ENCODE measurements around the gene LRRFIP1.

LRRFIP1 gene

DNA sequence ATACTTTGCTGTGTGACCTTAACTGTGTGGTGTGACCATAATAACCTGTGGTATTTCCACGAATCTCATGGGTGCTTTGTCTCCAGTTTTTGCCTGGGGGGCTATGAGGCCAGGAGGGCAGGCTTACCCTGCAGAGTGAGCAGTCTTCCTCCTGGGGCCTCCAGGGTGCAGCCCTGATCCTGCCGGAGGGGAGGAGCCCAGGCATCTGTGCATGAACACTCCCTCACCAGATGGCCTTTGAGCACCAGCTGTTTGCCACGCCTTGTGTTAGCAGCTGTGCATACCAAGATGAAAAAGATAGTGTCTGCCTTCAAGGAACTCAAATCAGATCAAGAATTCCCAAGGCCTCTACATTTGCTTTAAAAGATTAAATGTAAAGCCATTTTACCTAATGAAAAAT is 96.2 kb downstream of the LRRFIP1 start:
- DNase-seq (ENCODE audit: low spot score) = no peak

DNA sequence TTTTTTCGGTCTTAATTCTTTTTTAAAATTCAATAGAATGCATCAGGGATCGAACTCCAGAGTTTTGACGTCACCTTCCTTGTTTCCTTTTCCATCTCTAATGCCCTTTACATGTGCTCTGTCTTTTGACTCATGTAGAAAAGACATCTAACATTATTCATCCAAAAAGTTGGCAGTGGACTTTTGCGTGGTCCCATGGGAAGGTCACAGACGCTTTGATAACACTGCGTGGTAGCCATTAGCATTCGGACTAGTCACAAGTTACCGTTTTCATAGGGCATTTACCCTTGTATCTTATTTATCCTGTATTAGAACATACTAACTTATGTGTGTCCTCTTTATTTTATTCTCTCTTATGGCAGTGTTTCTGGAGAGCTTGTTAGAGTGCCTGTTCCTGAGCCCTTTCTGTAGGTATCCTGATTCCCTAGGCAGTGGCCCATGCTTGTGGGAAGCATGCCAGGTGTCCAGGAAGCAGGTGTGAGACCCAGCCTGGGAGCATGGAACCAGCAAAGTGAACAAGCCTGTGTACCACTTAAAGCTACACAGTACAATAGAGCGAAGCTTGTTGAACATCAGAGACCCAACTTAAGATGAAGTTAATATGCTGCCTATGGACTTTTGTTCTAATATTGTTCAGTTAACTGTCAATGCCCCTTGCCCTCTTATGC is 97.6 kb downstream of the LRRFIP1 start:
- DNase-seq (ENCODE audit: low spot score) = no peak

DNA sequence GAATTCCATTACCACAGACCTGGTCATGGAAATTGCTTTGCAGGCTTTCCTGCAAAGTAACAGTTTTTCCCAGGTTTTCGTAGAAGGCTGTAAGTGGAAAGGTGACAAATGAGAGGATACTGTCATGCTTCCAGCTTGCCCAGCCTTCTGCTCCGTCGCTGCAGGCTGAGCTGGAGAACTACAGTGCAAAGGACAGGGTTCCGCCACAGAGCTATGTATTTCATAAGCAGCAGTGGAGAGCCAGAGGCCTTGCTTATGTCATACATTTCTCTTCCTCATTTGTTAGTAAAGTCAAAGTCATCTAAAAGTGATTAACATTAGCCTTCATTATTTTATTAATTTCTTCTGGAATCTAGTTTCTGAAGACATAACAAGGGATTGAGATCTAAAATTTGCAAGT is 98.3 kb downstream of the LRRFIP1 start:
- no peak for DNase-seq (ENCODE audit: low spot score)

DNA sequence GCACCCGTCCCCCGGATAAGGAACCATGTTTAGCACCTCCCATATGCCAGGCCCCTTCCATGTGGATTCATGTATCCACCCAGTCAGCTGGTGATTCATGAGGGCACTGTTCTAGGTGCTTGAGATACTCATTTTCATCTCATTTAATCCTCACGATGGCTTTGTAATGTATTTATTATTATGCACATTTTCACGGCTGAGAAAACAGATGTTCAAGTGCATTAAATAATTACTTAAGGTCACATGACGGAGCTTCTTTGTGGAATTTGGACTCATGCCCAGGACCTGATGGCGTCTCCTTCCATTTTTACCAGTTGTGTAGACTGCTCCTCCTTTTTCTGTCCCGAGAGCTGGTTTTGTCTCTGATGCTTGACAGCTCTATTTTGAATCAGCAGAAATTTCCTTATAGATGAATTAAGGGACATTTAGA is 99.0 kb downstream of the LRRFIP1 start:
- no peak for DNase-seq (ENCODE audit: low spot score)

DNA sequence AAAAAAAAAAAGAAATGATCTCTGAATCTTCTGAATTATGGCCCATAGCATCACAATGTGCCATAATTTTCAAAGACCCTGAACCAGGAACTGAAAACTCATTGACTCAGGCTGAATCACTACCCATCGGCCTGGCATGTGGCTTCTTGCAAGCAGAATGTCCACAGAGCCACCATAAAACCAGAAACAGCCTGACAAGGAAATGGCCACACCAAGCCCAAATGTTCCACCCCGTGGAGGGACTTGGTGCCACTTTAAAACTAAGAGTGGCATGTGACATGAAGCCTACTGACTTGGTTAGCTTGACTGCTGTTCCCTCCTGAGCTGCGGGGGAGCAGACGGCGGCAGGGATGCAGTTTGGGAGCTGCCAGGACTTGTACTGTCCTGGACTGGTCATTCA is 100.0 kb downstream of the LRRFIP1 start:
- DNase-seq (ENCODE audit: low spot score) = no peak

DNA sequence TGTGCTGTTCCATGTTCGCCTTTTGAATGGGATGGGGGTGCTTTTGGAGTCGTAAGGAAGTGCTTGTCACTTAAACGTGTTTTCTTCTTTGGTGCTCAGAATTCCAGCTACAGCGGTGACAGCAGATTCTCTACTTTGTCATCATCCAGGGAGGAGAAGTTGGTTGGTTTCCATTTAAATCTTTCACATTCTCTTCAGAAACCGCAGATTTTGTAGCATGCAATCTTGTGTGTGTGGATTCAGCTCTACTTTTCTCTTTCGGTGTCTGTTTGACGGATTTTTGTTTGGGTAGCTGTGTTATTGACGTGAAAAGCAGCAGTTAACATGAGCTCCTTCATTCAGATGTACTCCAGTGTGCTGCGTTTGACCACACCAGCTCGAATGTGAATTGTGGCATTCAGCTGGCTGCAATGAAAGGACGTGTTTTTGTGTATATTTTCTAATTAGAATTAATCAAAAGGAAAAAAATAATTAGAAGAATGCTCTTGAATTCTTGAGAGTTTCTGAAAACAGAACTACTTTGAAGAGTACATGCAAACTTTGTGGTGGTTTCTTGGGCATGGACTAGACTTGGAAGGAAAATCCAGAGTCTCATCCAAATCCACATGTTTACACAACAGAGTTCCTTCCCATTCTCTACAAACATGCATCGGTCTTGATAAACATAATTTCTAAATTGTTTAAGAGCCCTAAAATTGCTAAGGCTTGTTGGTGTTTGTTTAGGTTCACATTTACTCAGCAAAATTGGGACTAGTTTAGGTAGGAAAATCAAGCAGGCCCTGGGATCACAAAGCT is 102.5 kb downstream of the LRRFIP1 start:
- no peak for DNase-seq (ENCODE audit: low spot score)

DNA sequence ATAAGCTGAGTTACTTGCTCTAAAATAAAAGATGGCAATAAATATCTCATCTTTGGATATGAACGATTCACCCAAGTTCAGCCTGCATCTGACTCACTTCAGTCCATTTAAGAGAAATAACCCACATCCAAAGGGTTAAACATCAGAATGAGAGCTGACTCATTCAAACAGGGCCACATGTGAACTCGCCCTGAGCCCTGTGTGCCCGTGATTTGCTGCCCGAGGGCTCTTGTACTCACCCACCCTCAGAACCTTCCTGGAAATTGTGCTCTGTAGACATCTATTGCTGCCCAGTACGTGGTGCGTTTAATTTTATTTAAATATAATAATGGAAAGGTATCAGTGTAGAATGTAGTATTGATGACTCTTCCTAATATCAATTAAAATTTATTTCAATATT is 104.3 kb downstream of the LRRFIP1 start:
- DNase-seq (ENCODE audit: low spot score) = peak; percentile 88

DNA sequence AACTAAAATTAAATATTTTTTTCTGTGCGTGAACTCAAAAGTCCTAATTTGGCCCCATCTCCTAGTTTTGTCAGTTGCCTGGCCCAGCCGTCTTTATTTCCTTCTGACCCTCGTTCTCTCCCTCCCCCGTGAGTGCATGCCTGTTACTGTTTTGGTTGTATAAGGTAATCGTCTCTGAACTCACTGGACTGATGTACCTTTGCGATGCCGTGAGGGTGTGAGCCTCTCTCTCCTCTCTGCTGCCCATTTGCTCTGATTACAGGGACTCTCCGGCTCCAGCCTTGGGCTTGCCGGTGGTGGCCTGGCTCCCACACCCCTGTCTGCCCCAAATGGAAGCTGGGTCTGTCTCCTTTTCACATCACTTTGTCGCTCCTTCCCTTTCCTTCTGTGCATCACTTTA is 104.7 kb downstream of the LRRFIP1 start:
- no peak for DNase-seq (ENCODE audit: low spot score)

DNA sequence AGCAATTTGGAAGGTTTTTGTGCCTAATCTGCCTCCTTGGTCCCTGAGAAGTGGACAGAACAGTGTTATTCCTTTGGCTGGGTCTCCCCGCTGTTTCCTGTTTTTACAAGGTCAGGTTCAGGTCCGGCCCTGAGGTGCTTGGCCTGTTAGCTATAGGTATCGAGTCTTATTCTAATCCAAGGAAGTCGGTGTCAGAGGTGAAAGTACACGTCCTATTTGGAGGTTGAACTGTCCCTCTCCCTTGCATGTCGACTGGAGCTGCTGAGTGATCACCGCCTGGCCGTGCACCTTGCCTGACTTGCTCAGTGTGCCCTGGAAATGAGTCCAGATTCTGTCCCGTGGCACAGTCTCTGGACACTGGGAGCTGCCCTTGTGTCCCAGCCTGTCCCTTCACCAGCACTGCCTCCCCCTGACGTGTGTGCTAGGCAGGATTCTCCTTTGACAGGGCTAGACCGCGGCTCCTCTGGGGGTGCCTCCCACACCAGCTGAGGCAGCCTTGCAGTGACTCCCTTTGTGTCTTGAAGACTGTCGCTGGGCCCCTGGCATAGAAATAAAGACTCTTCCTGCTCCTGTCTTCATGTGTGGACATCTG is 105.5 kb downstream of the LRRFIP1 start:
- DNase-seq (ENCODE audit: low spot score) = no peak

DNA sequence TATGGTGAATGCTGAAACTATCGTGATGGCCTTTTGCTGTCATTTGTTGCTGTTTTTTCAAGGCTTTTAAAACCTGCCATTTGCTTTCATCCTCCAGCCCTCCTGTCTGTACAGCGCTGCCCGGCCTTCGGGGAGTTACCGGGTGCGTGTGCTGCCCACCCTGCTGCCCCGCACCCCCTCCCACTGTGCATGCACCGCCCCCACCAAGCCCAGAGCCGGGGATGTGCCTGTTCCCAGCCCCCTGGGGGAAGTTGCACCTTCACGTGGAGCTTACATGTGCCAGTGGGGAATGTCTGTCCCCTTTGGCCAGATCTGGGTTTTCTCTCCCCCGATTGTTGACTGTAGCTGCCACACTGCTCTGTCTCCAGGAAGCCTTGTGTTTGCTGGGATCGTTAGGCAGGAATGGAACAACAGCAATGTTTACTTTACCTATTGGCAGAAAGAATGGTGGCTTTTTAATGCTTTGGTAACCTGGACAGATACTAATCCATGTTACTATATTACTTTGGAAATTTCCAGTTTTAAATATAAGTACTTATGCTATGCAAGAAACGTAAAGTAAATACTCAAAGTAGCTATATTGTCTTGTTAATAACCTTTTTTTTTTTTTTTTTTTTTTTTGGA is 106.4 kb downstream of the LRRFIP1 start:
- no peak for DNase-seq (ENCODE audit: low spot score)

DNA sequence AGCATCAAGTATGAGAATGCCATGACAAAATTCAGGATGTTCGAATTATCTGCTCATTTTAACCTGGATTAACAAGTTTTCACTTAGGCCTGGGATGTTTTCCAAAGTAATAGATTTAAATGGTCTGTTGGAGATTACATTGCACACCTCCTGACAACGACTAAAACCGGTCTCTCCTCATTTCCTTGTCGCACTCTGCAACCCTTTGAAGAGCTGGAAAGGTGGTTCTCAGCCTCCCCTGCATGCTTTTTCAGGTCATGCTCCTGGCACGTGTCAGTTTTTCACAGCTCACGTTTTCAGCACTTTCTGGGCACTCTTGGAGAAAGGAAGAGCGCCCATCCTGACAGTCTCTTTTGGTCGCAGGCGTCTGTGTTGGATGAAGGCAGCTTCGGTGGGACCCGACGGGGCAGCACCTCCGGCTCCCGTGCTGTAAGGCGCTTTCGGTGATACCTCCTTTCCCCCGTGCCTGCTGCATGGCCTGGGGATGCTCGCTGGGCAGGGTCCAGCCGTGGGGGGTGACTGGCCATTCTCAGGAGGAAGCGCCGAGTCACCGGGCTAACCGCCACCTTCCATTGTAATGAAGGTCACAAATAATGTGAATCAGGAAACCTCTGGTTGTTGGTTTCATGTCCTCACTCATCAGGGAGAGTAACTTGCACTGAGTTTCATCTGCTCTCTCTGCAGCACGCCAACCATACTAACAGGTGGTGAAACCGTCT is 107.7 kb downstream of the LRRFIP1 start:
- no peak for DNase-seq (ENCODE audit: low spot score)

DNA sequence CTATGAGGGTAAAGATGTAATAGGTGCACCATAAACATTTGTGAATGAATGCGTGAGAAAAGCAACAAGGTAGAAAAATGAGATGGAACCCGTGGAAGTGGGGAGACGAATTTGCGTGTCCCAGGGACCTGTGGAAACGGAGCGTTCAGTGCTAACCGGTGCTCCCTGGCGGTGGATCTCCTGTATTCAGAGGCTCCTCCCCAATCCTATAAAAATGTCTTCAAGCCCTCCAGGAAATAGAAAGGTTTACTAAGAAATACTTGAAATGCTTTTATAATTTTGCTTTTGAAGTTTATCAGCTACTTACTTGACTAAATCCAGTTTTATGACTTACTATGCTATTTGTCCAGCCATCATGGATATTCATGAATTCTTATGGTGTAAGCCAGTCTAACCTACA is 108.4 kb downstream of the LRRFIP1 start:
- no peak for DNase-seq (ENCODE audit: low spot score)

DNA sequence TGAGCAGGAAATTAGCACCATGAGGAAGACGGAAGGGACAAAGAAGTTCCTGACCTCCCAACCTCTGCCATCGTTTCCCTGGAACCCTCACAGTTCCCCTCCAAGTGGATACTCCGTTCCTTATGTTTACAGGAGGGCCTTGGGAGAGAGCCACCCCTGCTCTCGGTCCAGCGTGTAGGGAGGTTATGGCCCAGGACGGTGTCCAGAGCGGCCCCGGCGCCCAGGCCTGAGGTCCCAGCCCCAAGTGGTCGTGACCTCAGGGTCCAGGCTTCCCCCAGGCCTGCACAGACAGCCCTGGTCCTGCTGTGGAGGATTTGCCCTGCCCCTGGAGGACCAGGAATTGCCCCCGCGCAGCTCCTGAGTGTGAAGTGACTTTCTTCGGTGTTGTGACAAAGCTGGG is 109.4 kb downstream of the LRRFIP1 start:
- no peak for DNase-seq (ENCODE audit: low spot score)

DNA sequence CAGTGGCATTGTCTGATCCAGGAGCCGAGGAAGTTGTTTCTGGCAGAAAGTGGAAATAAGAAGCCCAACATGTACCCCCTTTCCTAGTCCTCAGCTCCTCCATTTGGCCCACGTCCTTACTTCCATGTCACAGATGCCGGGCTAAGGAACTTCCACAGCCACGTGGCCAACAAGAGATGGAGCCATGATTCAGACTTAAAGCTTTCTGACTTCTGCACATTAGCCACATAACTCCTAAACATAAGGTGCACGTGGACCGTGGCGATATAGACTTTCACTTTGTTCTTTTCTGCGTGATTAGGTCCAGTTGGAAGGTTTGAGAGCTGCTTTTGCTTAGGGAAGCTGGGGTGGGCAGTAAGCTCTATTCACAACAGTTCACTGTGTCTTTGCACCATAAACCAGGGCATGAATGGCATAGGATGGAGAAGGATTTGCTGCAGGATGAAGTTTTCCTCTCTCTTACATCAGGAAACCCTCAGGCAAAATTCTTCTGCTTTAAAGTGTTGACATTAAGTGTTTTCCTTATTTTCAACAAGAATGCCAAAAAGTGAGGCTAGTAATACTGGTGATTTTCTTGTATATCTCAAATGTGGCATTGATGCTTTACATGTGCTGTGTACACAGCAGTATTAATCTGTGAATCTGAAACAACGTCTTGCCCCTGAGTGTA is 109.9 kb downstream of the LRRFIP1 start:
- no peak for DNase-seq (ENCODE audit: low spot score)

DNA sequence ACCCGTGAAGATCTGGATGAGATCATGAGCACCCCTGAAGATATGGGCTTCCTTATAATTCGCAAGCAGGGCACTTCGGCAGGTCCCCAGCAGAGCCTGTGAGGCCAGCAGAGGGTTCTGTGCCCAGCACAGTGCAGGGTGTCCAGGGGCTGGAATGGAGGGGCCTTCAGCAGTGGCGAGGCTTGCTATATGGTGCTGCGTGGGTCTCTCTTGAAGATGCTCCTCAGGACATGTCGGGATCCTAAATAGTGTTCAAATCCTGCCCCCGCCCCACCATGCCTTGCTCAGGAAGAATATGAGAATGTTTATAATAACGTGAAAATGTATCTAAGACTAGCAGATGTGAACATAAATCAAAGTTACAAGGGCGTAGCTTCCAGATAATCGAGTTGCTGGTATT is 110.9 kb downstream of the LRRFIP1 start:
- no peak for DNase-seq (ENCODE audit: low spot score)

DNA sequence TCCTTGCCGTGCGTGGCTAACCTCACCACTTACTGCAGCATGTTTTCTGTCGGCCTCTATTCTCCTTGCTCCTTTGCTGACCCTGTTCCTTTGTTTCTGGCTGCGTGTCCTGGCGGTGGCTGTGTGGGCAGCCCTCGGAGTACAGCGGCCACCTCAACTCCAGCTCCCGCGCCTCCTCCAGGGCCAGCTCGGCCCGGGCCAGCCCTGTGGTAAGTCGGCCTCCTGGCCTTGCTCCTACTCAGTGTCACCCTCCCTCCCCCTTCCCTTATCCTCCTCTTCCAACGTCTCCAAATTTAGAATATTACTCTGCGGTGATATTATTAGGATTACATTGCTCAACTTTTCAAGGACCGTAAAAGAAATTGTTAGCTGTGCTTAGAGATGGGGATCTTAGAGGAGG is 111.7 kb downstream of the LRRFIP1 start:
- DNase-seq (ENCODE audit: low spot score) = no peak

DNA sequence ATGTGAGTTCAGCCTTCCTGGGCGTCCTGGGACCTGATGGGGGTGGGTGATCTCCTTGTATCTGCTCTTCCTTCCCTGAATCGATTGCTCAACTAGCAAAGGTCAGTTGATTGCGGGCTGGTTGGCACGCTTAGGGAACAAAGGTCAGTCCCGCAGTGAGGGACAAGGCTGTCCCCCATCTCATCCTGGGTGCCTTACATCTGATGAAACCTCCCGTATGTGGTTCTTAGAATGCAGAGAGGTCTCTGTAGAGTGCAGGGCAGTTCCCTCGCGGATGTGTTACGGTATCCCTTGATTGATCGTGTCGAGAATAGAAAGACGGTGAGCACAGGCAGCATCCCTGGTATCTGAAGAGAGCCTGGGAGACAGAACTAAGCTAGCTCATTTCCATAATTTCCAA is 114.8 kb downstream of the LRRFIP1 start:
- no peak for DNase-seq (ENCODE audit: low spot score)

DNA sequence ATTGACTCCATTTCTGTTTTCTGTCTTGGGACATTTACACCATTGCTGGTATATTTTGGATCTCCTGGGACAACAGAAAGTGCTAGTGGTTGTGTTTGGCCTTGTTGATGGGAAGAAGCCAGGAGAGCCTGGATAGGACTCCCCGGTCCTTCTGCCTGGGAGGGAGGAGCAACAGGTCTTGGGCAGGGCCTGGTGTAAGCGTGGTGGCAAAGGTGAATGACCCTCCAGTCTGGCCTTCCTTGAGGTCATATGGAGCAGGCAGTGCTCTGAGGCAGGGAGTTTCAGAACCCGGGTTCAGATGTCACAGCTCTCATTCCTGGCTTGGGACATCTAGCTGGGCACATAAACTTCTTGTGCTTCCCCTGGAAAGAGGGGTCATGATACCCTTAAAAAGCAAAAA is 115.2 kb downstream of the LRRFIP1 start:
- DNase-seq (ENCODE audit: low spot score) = no peak

DNA sequence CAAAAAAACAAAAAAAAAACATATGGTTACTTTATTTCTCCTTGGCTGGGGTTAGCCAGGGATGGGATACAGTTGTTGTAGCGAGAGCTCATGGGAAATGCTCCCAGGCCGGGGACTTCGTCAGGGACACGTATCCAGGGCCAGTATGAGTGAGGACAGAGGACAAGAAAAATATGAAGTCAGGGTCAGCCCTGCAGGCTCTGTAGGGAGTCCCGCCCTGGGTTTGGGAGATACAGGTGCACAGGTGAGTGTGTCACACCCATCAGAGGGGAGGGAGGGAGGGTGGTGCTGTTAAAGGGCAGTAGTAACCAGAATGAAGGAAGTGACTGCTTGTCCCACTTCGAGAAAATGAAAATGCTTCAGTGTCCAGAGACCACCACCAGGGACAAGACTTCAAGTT is 115.6 kb downstream of the LRRFIP1 start:
- DNase-seq (ENCODE audit: low spot score) = no peak

DNA sequence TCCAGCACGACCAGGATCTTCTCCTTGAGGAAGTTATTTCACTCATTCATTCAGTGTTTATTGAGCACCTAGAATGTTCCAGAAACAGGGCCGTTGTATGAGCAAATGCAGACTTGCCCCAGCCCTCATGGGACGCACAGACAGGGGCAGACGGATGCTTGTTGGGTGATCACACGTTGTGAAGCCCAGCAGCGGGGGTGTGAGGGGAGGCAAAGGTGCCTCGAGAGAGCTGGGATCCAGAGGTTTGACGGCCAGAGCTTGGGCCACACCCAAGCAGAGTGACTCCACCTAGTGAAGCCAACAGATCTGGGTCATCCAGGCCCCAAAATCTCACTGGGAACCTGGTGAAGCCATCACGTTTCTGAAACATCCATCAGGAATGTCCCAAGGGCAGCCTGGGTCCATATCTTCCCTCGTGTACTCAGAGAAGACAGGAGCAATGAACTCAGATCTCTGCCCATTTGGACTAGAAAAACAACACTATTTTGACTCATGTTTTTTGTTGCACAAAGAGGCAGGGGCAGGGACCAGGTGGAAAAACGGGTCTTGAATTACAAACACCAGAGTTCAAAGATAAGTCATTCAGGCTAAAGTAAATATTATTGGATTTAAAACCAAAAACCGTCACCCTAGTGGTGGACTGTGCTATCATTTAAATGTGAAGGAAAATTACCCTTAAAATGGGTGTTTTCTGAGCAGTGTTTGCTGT is 116.3 kb downstream of the LRRFIP1 start:
- no peak for DNase-seq (ENCODE audit: low spot score)

DNA sequence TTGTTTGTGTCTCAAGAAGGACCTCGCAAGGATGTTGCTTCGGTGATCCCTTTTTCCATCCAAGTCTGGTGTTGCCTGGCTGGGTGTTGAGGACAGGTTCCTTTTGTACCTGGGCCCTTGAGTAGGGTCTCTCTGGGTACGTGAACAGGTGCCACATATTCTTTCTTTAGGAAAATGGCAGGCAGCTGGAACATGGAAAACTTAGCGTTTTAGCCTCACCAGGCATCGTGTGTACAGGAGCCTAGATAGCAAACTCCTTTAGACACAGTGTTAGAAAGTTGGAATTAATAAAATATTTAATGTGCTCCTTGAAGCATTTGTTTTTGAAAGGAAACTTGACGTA is 116.9 kb downstream of the LRRFIP1 start:
- no peak for DNase-seq (ENCODE audit: low spot score)

Measured in activated CD4-positive, alpha-beta T cell treated with anti-CD3 and anti-CD28 coated beads, Interleukin-2, Interleukin-4, amounts not matched to agents 100 ng/mL and 50 ng/mL, durations not matched to agents 16 hours and 8 hours (primary cell).